HEK293 (cell line): ENCODE data around the gene KRTAP10-1.

Experiments used
- CTCF ChIA-PET: fragments of 350-600 bp; formaldehyde crosslinking; extraction: SDS; loops from one replicate; lab custom pipeline; 2021; ENCODE audit warnings: antibody characterized with exemption; lab: Yijun Ruan, JAX
- POLR2A ChIA-PET: fragments of 300-600 bp; formaldehyde crosslinking; extraction: SDS; loops from one replicate; lab custom pipeline; 2020; ENCODE audit warnings: antibody characterized with exemption, inconsistent platforms; lab: Yijun Ruan, JAX
- H3K27ac ChIP-seq: fragments of 200-500 bp; sonication (Bioruptor generic); 2 replicates; pipeline ENCODE4 v1.5.1; 2014; ENCODE audit warnings: low read depth, low read length, control low read depth, inconsistent platforms; ENCODE audit errors: extremely low read depth
- H3K36me3 ChIP-seq, 2 experiments: fragments of 200-500 bp in 1 of 2; sonication (Bioruptor generic) in 1 of 2; 1 replicate in 1 of 2; 2 replicates in 1 of 2; pipeline ENCODE4 v1.5.1; 2014 to 2017; ENCODE audit warnings: inconsistent platforms in 2 of 2, low read length in 2 of 2; ENCODE audit not compliant: control insufficient read depth in 2 of 2, insufficient read depth in 1 of 2
- H3K4me1 ChIP-seq: fragments of 200-500 bp; sonication (Bioruptor generic); 2 replicates; pipeline ENCODE4 v1.5.1; 2014; ENCODE audit warnings: mild to moderate bottlenecking, low read length, inconsistent platforms; ENCODE audit not compliant: control insufficient read depth, insufficient read depth
- H3K4me3 ChIP-seq: 2 replicates; pipeline ENCODE4 v1.5.1; 2011; ENCODE audit warnings: low read depth, mild to moderate bottlenecking, control low read depth, low read length, moderate library complexity
- H3K9me3 ChIP-seq: fragments of 200-500 bp; sonication (Bioruptor generic); 2 replicates; pipeline ENCODE4 v1.5.1; 2014; ENCODE audit warnings: low read depth, low read length, inconsistent platforms; ENCODE audit not compliant: control insufficient read depth, insufficient read depth
- ATF2 ChIP-seq: fragments of 450-650 bp; formaldehyde crosslinking; IDR thresholded peaks from 2 replicates; pipeline ENCODE4 v1.5.1; 2016; ENCODE audit warnings: missing biosample characterization, missing genetic modification characterization, low read depth
- PRDM1 ChIP-seq: fragments of 450-650 bp; formaldehyde crosslinking; IDR thresholded peaks from 2 replicates; pipeline ENCODE4; 2016; ENCODE audit warnings: missing biosample characterization, missing genetic modification characterization
- PRDM10 ChIP-seq: fragments of 450-650 bp; formaldehyde crosslinking; IDR thresholded peaks from 2 replicates; pipeline ENCODE4 v1.5.1; 2016; ENCODE audit warnings: missing biosample characterization, missing genetic modification characterization
- TCF7L2 ChIP-seq: IDR thresholded peaks from 2 replicates; pipeline ENCODE4 v1.6.1; 2011; ENCODE audit warnings: low read depth, mild to moderate bottlenecking, inconsistent platforms, low read length, moderate library complexity, borderline replicate concordance
- WT1 ChIP-seq: fragments of 450-650 bp; formaldehyde crosslinking; IDR thresholded peaks from 2 replicates; pipeline ENCODE4 v1.5.1; 2016; ENCODE audit warnings: missing biosample characterization, missing genetic modification characterization
- ZBTB1 ChIP-seq: fragments of 450-650 bp; formaldehyde crosslinking; IDR thresholded peaks from 2 replicates; pipeline ENCODE4 v1.5.1; 2016; ENCODE audit warnings: missing biosample characterization, missing genetic modification characterization
- ZBTB20 ChIP-seq: fragments of 450-650 bp; formaldehyde crosslinking; IDR thresholded peaks from 2 replicates; pipeline ENCODE4 v1.5.1; 2016; ENCODE audit warnings: missing biosample characterization, missing genetic modification characterization
- ZBTB44 ChIP-seq: fragments of 450-650 bp; IDR thresholded peaks from 2 replicates; pipeline ENCODE4 v1.5.1; 2018; ENCODE audit warnings: missing biosample characterization, mild to moderate bottlenecking, missing genetic modification characterization
- ZNF112 ChIP-seq: fragments of 450-650 bp; formaldehyde crosslinking; IDR thresholded peaks from 2 replicates; pipeline ENCODE4 v1.5.0; 2017; ENCODE audit warnings: missing biosample characterization, missing genetic modification characterization
- ZNF155 ChIP-seq: fragments of 450-650 bp; formaldehyde crosslinking; IDR thresholded peaks from 2 replicates; pipeline ENCODE4 v1.5.1; 2016; ENCODE audit warnings: missing biosample characterization, missing genetic modification characterization
- ZNF184 ChIP-seq: fragments of 450-650 bp; IDR thresholded peaks from 2 replicates; pipeline ENCODE4 v1.5.1; 2018; ENCODE audit warnings: missing biosample characterization, mild to moderate bottlenecking, missing genetic modification characterization
- ZNF2 ChIP-seq: fragments of 450-650 bp; formaldehyde crosslinking; IDR thresholded peaks from 2 replicates; pipeline ENCODE4 v1.5.1; 2016; ENCODE audit warnings: missing biosample characterization, missing genetic modification characterization
- ZNF23 ChIP-seq: fragments of 450-650 bp; formaldehyde crosslinking; IDR thresholded peaks from 2 replicates; pipeline ENCODE4 v1.5.1; 2016; ENCODE audit warnings: missing biosample characterization, missing genetic modification characterization, borderline replicate concordance
- ZNF354C ChIP-seq: fragments of 450-650 bp; formaldehyde crosslinking; IDR thresholded peaks from 2 replicates; pipeline ENCODE4 v1.5.1; 2016; ENCODE audit warnings: missing biosample characterization, missing genetic modification characterization, low read depth, borderline replicate concordance
- ZNF426 ChIP-seq: fragments of 450-650 bp; formaldehyde crosslinking; IDR thresholded peaks from 2 replicates; pipeline ENCODE4 v1.5.1; 2017; ENCODE audit warnings: missing biosample characterization, missing genetic modification characterization, mild to moderate bottlenecking, inconsistent platforms, moderate library complexity
- ZNF501 ChIP-seq: fragments of 450-650 bp; formaldehyde crosslinking; IDR thresholded peaks from 2 replicates; pipeline ENCODE4 v1.5.1; 2016; ENCODE audit warnings: missing biosample characterization, missing genetic modification characterization
- ZNF518A ChIP-seq: fragments of 450-650 bp; formaldehyde crosslinking; conservative IDR thresholded peaks from 2 replicates; pipeline ENCODE4 v1.5.1; 2016; ENCODE audit warnings: low read depth, missing biosample characterization, missing genetic modification characterization
- ZNF624 ChIP-seq: fragments of 450-650 bp; formaldehyde crosslinking; IDR thresholded peaks from 2 replicates; pipeline ENCODE4 v1.5.1; 2017; ENCODE audit warnings: missing biosample characterization, missing genetic modification characterization
- ZNF658 ChIP-seq: fragments of 450-650 bp; formaldehyde crosslinking; IDR thresholded peaks from 2 replicates; pipeline ENCODE4; 2016; ENCODE audit warnings: missing biosample characterization, missing genetic modification characterization
- ZNF792 ChIP-seq: fragments of 450-650 bp; formaldehyde crosslinking; IDR thresholded peaks from 2 replicates; pipeline ENCODE4 v1.5.1; 2016; ENCODE audit warnings: missing biosample characterization, missing genetic modification characterization
- ZSCAN30 ChIP-seq: fragments of 450-650 bp; IDR thresholded peaks from 2 replicates; pipeline ENCODE4 v1.5.1; 2018; ENCODE audit warnings: missing biosample characterization, mild to moderate bottlenecking, missing genetic modification characterization, moderate library complexity
- ZSCAN4 ChIP-seq: fragments of 450-650 bp; formaldehyde crosslinking; IDR thresholded peaks from 2 replicates; pipeline ENCODE4 v1.5.1; 2017; ENCODE audit warnings: missing biosample characterization, missing genetic modification characterization

Gene KRTAP10-1

GRCh38 chr21:44540741-44541288 lies 820 bp upstream of the KRTAP10-1 start:
- Histone ChIP-seq H3K4me3 (no peak overlapping the region), H3K9me3 (no peaks in the 10 kb centered on the region), H3K27ac (no peak overlapping the region), H3K36me3 (no peaks in the 10 kb centered on the region), H3K4me1 (no peaks in the 10 kb centered on the region)
- ChIA-PET CTCF (interaction anchor here (0.8 kb wide), 1 partner anchor 21 kb away, joined by 3 read pairs; no protein-coding TSS in a partner anchor), POLR2A (no interaction called here)
- no peak for TF ChIP-seq ZNF23
- TF ChIP-seq ZNF155 (tag by site-specific recombination) = no peak
- TF ChIP-seq ZNF624 = no peak
- no peak for TF ChIP-seq ZNF501 (tag by site-specific recombination)
- TF ChIP-seq ZNF658 (tag by site-specific recombination) = no peak
- TF ChIP-seq PRDM10 (tag by site-specific recombination) = no peak
- no peak for TF ChIP-seq ZNF792
- no peak for TF ChIP-seq ZBTB20
- TF ChIP-seq ZSCAN4 (tag by site-specific recombination) = no peak
- no peak for TF ChIP-seq ZNF184 (tag by site-specific recombination)
- no peak for TF ChIP-seq ZNF518A
- TF ChIP-seq PRDM1 (tag by site-specific recombination) = no peak
- TF ChIP-seq TCF7L2 = no peak

- POLR2A ChIA-PET = no interaction called here
- CTCF ChIA-PET = no interaction called here
- H3K36me3 ChIP-seq = no peaks in the 10 kb centered on the region
- no peak for TF ChIP-seq ZBTB1 (tag by site-specific recombination)
- TF ChIP-seq ZSCAN30 (tag by site-specific recombination) = no peak
- TF ChIP-seq ZBTB44 = no peak
- no peak for TF ChIP-seq ZNF112 (tag by site-specific recombination)
- TF ChIP-seq WT1 (tag by site-specific recombination) = no peak
- no peak for TF ChIP-seq ZNF426 (tag by site-specific recombination)
- no peak for TF ChIP-seq ATF2 (tag by site-specific recombination)
- TF ChIP-seq ZNF2 (tag by site-specific recombination) = no peak
- no peak for TF ChIP-seq ZNF354C (tag by site-specific recombination)
Measured at GRCh38 chr21:44539046-44539445, 949 bp downstream of the KRTAP10-1 start.

More at GRCh38 chr21:44539046-44539445, 949 bp downstream of the KRTAP10-1 start:
- Histone ChIP-seq H3K4me1 (no peaks in the 10 kb centered on the region), H3K4me3 (no peak overlapping the region), H3K27ac (no peak overlapping the region), H3K9me3 (no peaks in the 10 kb centered on the region)
